K562 (cell line): Measurements from ENCODE around the gene GJB2. TPM values are rescaled to one million over a fixed set of nuclear protein-coding genes. Genes with fewer than 3 reads are reported as not detected.
A peak's percentile ranks its signal among the peaks of the same experiment; 100 is the strongest.

Source experiments
- ATAC-seq: fragments of 200-7000 bp; cut with Tn5 transposase; 3 replicates; pipeline ENCODE4 v1.9.1; 2020; ENCODE audit warnings: moderate library complexity
- BruUV-seq: library from RNA; stranded (reverse); fragments of 400-500 nt; replicated peaks from 2 replicates; lab custom pipeline; 2021; lab: Mats Ljungman, UMichigan
- CTCF ChIA-PET: fragments of 300-600 bp; formaldehyde crosslinking; extraction: SDS; loops from one replicate; lab custom pipeline; 2021; ENCODE audit warnings: low intra/inter-chr PET ratio; lab: Yijun Ruan, JAX
- POLR2A ChIA-PET: fragments of 300-600, 350-650 bp; sonication (Branson Sonifier 250); formaldehyde crosslinking; extraction: SDS; loops from one replicate; lab custom pipeline; 2021; ENCODE audit warnings: antibody characterized with exemption, inconsistent platforms; lab: Yijun Ruan, JAX
- DNase-seq, 4 experiments: peaks; one replicate each; pipeline versions ENCODE4 v3.0.0 to v3.0.0-alpha.2; 2011 to 2018; ENCODE audit warnings: low spot score in 3 of 4, mixed read lengths in 3 of 4; ENCODE audit errors: extremely low read depth in 1 of 4
- FAIRE-seq: peaks from 2 replicates; lab custom pipeline; 2011; peaks lifted over from hg19 to GRCh38; lab: Jason Lieb, UNC
- H2AFZ ChIP-seq: 2 replicates; pipeline ENCODE4 v1.6.0; 2011; ENCODE audit warnings: low read depth, low read length, control low read depth, inconsistent platforms
- H3K27ac ChIP-seq: fragments of 200-600 bp; 3 replicates; pipeline ENCODE4 v1.8.0; 2011; ENCODE audit warnings: low read depth, mild to moderate bottlenecking, control low read depth, inconsistent platforms, low read length, moderate library complexity, mixed read lengths; ENCODE audit errors: extremely low read depth
- H3K27me3 ChIP-seq, 2 experiments: fragments of 300-600 bp in 1 of 2; 2 replicates in 1 of 2; 3 replicates in 1 of 2; pipeline versions ENCODE4 v1.6.0 to v1.8.0; 2011; ENCODE audit warnings: inconsistent platforms in 2 of 2, low read length in 2 of 2, mild to moderate bottlenecking in 1 of 2, mixed read lengths in 1 of 2, moderate library complexity in 1 of 2; ENCODE audit not compliant: control insufficient read depth in 2 of 2, insufficient read depth in 2 of 2
- H3K36me3 ChIP-seq: fragments of 300-600 bp; 3 replicates; pipeline ENCODE4 v1.8.0; 2011; ENCODE audit warnings: mild to moderate bottlenecking, low read length, inconsistent platforms; ENCODE audit not compliant: control insufficient read depth, insufficient read depth
- H3K4me1 ChIP-seq, 2 experiments: fragments of 200-600 bp in 1 of 2; replicated peaks in 1 of 2; 2 replicates in 1 of 2; 3 replicates in 1 of 2; pipeline versions ENCODE4 v1.5.1 to v1.8.0; 2011; ENCODE audit warnings: inconsistent platforms in 2 of 2, low read length in 2 of 2, mild to moderate bottlenecking in 1 of 2, mixed read lengths in 1 of 2, moderate library complexity in 1 of 2; ENCODE audit not compliant: control insufficient read depth in 2 of 2, insufficient read depth in 2 of 2
- H3K4me2 ChIP-seq: 2 replicates; pipeline ENCODE4 v1.6.1; 2011; ENCODE audit warnings: low read length, control low read depth, inconsistent platforms, mixed read lengths; ENCODE audit not compliant: insufficient read depth
- H3K4me3 ChIP-seq: fragments of 200-600 bp; sonication (generic), shearing (Covaris generic); 2 replicates; pipeline ENCODE4 v1.5.1; 2016; ENCODE audit warnings: control low read depth, inconsistent platforms
- H3K79me2 ChIP-seq: fragments of 200-600 bp; 3 replicates; pipeline ENCODE4 v1.8.0; 2011; ENCODE audit warnings: low read length, inconsistent platforms; ENCODE audit not compliant: control insufficient read depth, insufficient read depth
- H3K9ac ChIP-seq, 2 experiments: 2 replicates each; pipeline versions ENCODE4 v1.6.0 to v1.6.1; 2011; ENCODE audit warnings: low read depth in 2 of 2, low read length in 2 of 2, control low read depth in 1 of 2, inconsistent platforms in 1 of 2, mild to moderate bottlenecking in 1 of 2, mixed read lengths in 1 of 2; ENCODE audit not compliant: insufficient read depth in 1 of 2
- H3K9me1 ChIP-seq: one replicate; pipeline ENCODE4 v1.6.0; 2011; ENCODE audit warnings: inconsistent platforms, mild to moderate bottlenecking, low read length, moderate library complexity; ENCODE audit not compliant: control insufficient read depth, insufficient read depth
- H3K9me3 ChIP-seq: replicated peaks from 2 replicates; pipeline ENCODE4 v1.5.1; 2011; ENCODE audit warnings: low read depth, low read length, inconsistent platforms; ENCODE audit not compliant: control insufficient read depth, insufficient read depth
- H4K20me1 ChIP-seq: replicated peaks from 2 replicates; pipeline ENCODE4 v1.6.1; 2011; ENCODE audit warnings: low read length, inconsistent platforms, mixed read lengths; ENCODE audit not compliant: control insufficient read depth, insufficient read depth
- CREB1 ChIP-seq, 2 experiments: sonication (generic) in 1 of 2; formaldehyde crosslinking in 1 of 2; IDR thresholded peaks; 2 replicates each; pipeline versions ENCODE4 v1.6.1 to v1.8.0; 2012 to 2022; ENCODE audit warnings: inconsistent platforms in 1 of 2, mild to moderate bottlenecking in 1 of 2, missing genetic modification reagents in 1 of 2, moderate library complexity in 1 of 2
- PCBP1 ChIP-seq: fragments of 200-400 bp; formaldehyde crosslinking; IDR thresholded peaks from 2 replicates; pipeline ENCODE4 v1.6.1; 2018; ENCODE audit warnings: mild to moderate bottlenecking, low read depth, low read length; ENCODE audit not compliant: poor library complexity, severe bottlenecking
- PRPF4 ChIP-seq: fragments of 200-400 bp; formaldehyde crosslinking; IDR thresholded peaks from one replicate; pipeline ENCODE4 v1.6.1; 2017; ENCODE audit warnings: low read length, low read depth, mild to moderate bottlenecking; ENCODE audit not compliant: insufficient read depth, poor library complexity, severe bottlenecking
- SMC3 ChIP-seq: conservative IDR thresholded peaks from 2 replicates; pipeline ENCODE4 v1.6.1; 2011; ENCODE audit warnings: low read depth, low read length, improper control_type of control experiment; ENCODE audit not compliant: insufficient read depth
- ZNF239 ChIP-seq: fragments of 250-450 bp; sonication (Bioruptor Pico); IDR thresholded peaks from 2 replicates; pipeline ENCODE4 v1.4.0; 2020; ENCODE audit warnings: mild to moderate bottlenecking
- ZNF384 ChIP-seq: IDR thresholded peaks from 2 replicates; pipeline ENCODE4 v1.6.1; 2012; ENCODE audit warnings: low read depth, low read length, improper control_type of control experiment
- WGBS: fragments of 100-300 bp; shearing (Covaris generic); methylation state at CpG from one replicate; pipeline ENCODE4 v1.1.6; 2016; ENCODE audit warnings: low coverage, mixed read lengths; ENCODE audit not compliant: insufficient coverage; ENCODE audit errors: missing lambda C conversion rate; 5-methylcytosine and 5-hydroxymethylcytosine counted together
- in situ Hi-C: fragments of 300-500 bp; cut with MboI; formaldehyde crosslinking; loops from 4 replicates; pipeline ENCODE4 v1.15.0; 2018; ENCODE audit warnings: inconsistent platforms, mixed read lengths
- intact Hi-C: fragments of 100-400 bp; cut with micrococcal nuclease; formaldehyde crosslinking; loops from 2 replicates; pipeline ENCODE4 v1.14.2; 2022
- polyA plus RNA-seq, 8 experiments: library from polyadenylated mRNA; depleted of rRNA in 4 of 8; stranded (reverse) in 5 of 8; unstranded in 3 of 8; fragments of >200 nt; fragmentation: Nextera tagmentation in 2 of 8; fragmentation: Illumina TruSeq in 1 of 8; extraction: Ambion mirVana in 2 of 8; extraction: Trizol in 1 of 8; gene quantifications; 2 replicates each; pipeline versions ENCODE4 v1.2.1 to v1.2.3, GENCODE V29; 2011 to 2014; ENCODE audit warnings: inconsistent platforms in 1 of 8, missing spikeins in 1 of 8
- total RNA-seq, 7 experiments: library from RNA; depleted of rRNA in 6 of 7; stranded (reverse); fragments of >200 nt in 6 of 7; fragmentation: Illumina TruSeq in 2 of 7; extraction: Trizol in 2 of 7; gene quantifications; 2 replicates each; pipeline versions ENCODE4 v1.2.1 to v1.2.3, GENCODE V29; 2011 to 2021; ENCODE audit warnings: low replicate concordance in 1 of 7
- TF ChIP-seq, protein P1 (sequence below), 3 experiments: IDR thresholded peaks in 2 of 3; conservative IDR thresholded peaks in 1 of 3; 2 replicates each; pipeline ENCODE4 v1.5.1; 2011 to 2012; ENCODE audit warnings: low read length in 3 of 3, mild to moderate bottlenecking in 3 of 3, control low read depth in 2 of 3, improper control_type of control experiment in 1 of 3, inconsistent platforms in 1 of 3, low read depth in 1 of 3, mixed read lengths in 1 of 3, moderate library complexity in 1 of 3; ENCODE audit not compliant: insufficient read depth in 2 of 3

Gene GJB2
- total and polyA plus RNA-seq, 9 of the 15 experiments (the other 6 are each of a cell fraction or from before 2014, with no cell fraction given) = not detected

- intact Hi-C loops = loop anchor here (5.0 kb wide), 2 partner anchors 290 to 730 kb away; no protein-coding TSS in a partner anchor
- Histone ChIP-seq H3K9me3 (no peaks in the 10 kb centered on the region), H3K9ac (no peak overlapping the region), H3K4me2 (no peak overlapping the region), H3K4me1 (peaks cover 0 to 4% of the 10 kb centered on the region in 2 experiments; a peak in 1 of 5 replicates), H2AFZ (no peak overlapping the region), H3K79me2 (no peaks in the 10 kb centered on the region), H4K20me1 (no peaks in the 10 kb centered on the region), H3K27me3 (peaks cover 3 to 9% of the 10 kb centered on the region in 2 experiments; a peak in 3 of 5 replicates), H3K4me3 (no peak overlapping the region), H3K27ac (no peak overlapping the region), H3K36me3 (no peaks in the 10 kb centered on the region), H3K9me1 (no peaks in the 10 kb centered on the region)
- peak; percentile 10 to 37 (median 18) for DNase-seq
- CTCF ChIA-PET = interaction anchor here (0.6 to 0.8 kb wide), 2 partner anchors 17 to 137 kb away, joined by 3 to 4 read pairs; no protein-coding TSS in a partner anchor
- WGBS = 3% methylated on average over 5 of the region's 5 CpGs
- peak; percentile 46; the same call in 2 of the 3 replicates for ATAC-seq
- BruUV-seq = no TSS peak
- 0 out of 2 replicates have a peak, but pooled peaks have one; percentile 26 for TF ChIP-seq SMC3
- TF ChIP-seq PRPF4 = no peak
- TF ChIP-seq, protein P1, sequence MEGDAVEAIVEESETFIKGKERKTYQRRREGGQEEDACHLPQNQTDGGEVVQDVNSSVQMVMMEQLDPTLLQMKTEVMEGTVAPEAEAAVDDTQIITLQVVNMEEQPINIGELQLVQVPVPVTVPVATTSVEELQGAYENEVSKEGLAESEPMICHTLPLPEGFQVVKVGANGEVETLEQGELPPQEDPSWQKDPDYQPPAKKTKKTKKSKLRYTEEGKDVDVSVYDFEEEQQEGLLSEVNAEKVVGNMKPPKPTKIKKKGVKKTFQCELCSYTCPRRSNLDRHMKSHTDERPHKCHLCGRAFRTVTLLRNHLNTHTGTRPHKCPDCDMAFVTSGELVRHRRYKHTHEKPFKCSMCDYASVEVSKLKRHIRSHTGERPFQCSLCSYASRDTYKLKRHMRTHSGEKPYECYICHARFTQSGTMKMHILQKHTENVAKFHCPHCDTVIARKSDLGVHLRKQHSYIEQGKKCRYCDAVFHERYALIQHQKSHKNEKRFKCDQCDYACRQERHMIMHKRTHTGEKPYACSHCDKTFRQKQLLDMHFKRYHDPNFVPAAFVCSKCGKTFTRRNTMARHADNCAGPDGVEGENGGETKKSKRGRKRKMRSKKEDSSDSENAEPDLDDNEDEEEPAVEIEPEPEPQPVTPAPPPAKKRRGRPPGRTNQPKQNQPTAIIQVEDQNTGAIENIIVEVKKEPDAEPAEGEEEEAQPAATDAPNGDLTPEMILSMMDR (IDR thresholded peaks at IDR 0.05 in 2 of 3, conservative IDR thresholded peaks at IDR 0.05 in 1 of 3; ENCODE audit: insufficient read depth in 2 of 3, low read depth in 1 of 3, low read length in 3 of 3) = peak; percentile 43 to 56 (median 51)
- no peak for TF ChIP-seq CREB1 (IDR thresholded peaks at IDR 0.05)
- TF ChIP-seq CREB1 (CRISPR knock-in tag; IDR thresholded peaks at IDR 0.05) = no peak
- TF ChIP-seq ZNF384 = peak; percentile 99
- TF ChIP-seq PCBP1 = no peak
- TF ChIP-seq ZNF239 (CRISPR knock-in tag) = no peak
- POLR2A ChIA-PET = interaction anchor here (0.9 kb wide), 1 partner anchor 11 kb away, joined by 3 read pairs; no protein-coding TSS in a partner anchor
- in situ Hi-C loops = no loop called here
- FAIRE-seq = peak; percentile 57
These were observed 4.7 kb upstream of the GJB2 start for GRCh38 chr13:20197361-20197834.
